Activated CD8-positive, alpha-beta T cell treated with anti-CD3 and anti-CD28 coated beads, Interleukin-2, amount 10 ng/mL, durations not matched to agents 7 days and 5 days (primary cell): Measurements from ENCODE around the gene SMARCC1. TPM values are rescaled to one million over a fixed set of nuclear protein-coding genes. Genes with fewer than 3 reads are reported as not detected.

Experiments
- total RNA-seq, 2 experiments: library from RNA; stranded (reverse); gene quantifications; one replicate each; pipeline ENCODE4 v1.2.3, GENCODE V29; 2021

Gene SMARCC1
- total RNA-seq, 2 experiments from 2014 or later, result 76.4 to 98.1 TPM

Other genes starting within 250 kb of the SMARCC1 start
- gene CSPG5, start 203.0 kb downstream of the SMARCC1 start, total RNA-seq, result under 1 TPM; 0.37 to 0.42 TPM
- 10 to 100 TPM; 72.8 to 75.7 TPM for gene DHX30, start 21.2 kb upstream of the SMARCC1 start, total RNA-seq
- gene MAP4, start 234.5 kb upstream of the SMARCC1 start, total RNA-seq, result 100 to 1,000 TPM; 119 to 120 TPM